GM20431 (cell line): ENCODE measurements around the gene CAMK2N2.
"Not testable (repeated sequence)": the region's sequence is repeated elsewhere in the genome, so short reads cannot be mapped to it uniquely, and the experiment has no call there.

Source experiments
- in situ Hi-C: fragments of 300-500 bp; cut with MseI, MboI; formaldehyde crosslinking; loops from one replicate; pipeline ENCODE4 v1.15.0; 2020; ENCODE audit warnings: low sequenced_read_pairs; ENCODE audit not compliant: unreplicated experiment

CAMK2N2 gene

GRCh38 chr3:184275961-184276910, 14.9 kb upstream of the CAMK2N2 start, which contains the start of gene ECE2:
TSS of gene ECE2 (plus strand) at chr3:184276022. CDS start at chr3:184276154, 132 bp downstream.
- in situ Hi-C loops = no loop called here

GRCh38 chr3:184275381-184275701, 14.0 kb upstream of the CAMK2N2 start:
- in situ Hi-C loops = no loop called here

- in situ Hi-C loops = no loop called here
These were observed 10.9 kb upstream of the CAMK2N2 start for GRCh38 chr3:184272269-184272668.

- in situ Hi-C loops = not testable (repeated sequence)
These were observed 5.9 kb upstream of the CAMK2N2 start for GRCh38 chr3:184267249-184267648.

- in situ Hi-C loops = no loop called here
These were observed 1.4 kb upstream of the CAMK2N2 start for GRCh38 chr3:184262764-184263179.

GRCh38 chr3:184261854-184262763, 756 bp upstream of the CAMK2N2 start:
- in situ Hi-C loops = no loop called here

- in situ Hi-C loops = no loop called here
These were observed 556 bp downstream of the CAMK2N2 start for GRCh38 chr3:184260724-184261269.

- in situ Hi-C loops = no loop called here
These were observed 1.3 kb downstream of the CAMK2N2 start for GRCh38 chr3:184259878-184260723.

GRCh38 chr3:184259396-184259877, 1.9 kb downstream of the CAMK2N2 start:
- in situ Hi-C loops = no loop called here

- in situ Hi-C loops = no loop called here
These were observed 2.4 kb downstream of the CAMK2N2 start for GRCh38 chr3:184258926-184259325.

- in situ Hi-C loops = no loop called here
These were observed 4.1 kb downstream of the CAMK2N2 start for GRCh38 chr3:184257083-184257915.

GRCh38 chr3:184255291-184256039, 5.9 kb downstream of the CAMK2N2 start:
- in situ Hi-C loops = no loop called here

- in situ Hi-C loops = no loop called here
These were observed 11.1 kb downstream of the CAMK2N2 start for GRCh38 chr3:184250167-184250828.

GRCh38 chr3:184249412-184250166, 11.8 kb downstream of the CAMK2N2 start, which contains the start of gene EEF1AKMT4:
TSS of gene EEF1AKMT4 (plus strand) at chr3:184249672. CDS start at chr3:184249695, 23 bp downstream.
- in situ Hi-C loops = loop anchor here (25.0 kb wide), 1 partner anchor 362 kb away; the partner anchor contains the start of gene PARL

- in situ Hi-C loops = loop anchor here (25.0 kb wide), 1 partner anchor 361 kb away; the partner anchor contains the start of gene PARL
These were observed 12.6 kb downstream of the CAMK2N2 start, which contains the start of gene ALG3 for GRCh38 chr3:184248454-184249411. TSS of gene ALG3 (minus strand) at chr3:184248962. CDS start at chr3:184248940, 22 bp downstream.
